WTC11 (cell line): ENCODE measurements around the gene SPATA13. TPM values are rescaled to one million over a fixed set of nuclear protein-coding genes. Genes with fewer than 3 reads are reported as not detected.

Experiments
- ATAC-seq: fragments of 200-7000 bp; cut with Tn5 transposase; 2 replicates; pipeline ENCODE4 v1.10.0; 2021; ENCODE audit warnings: mild to moderate bottlenecking, moderate library complexity
- CTCF ChIA-PET: fragments of 300-600 bp; sonication (Branson Sonifier 250); formaldehyde crosslinking; loops from one replicate; lab custom pipeline; 2021; ENCODE audit warnings: antibody characterized with exemption; lab: Charles Lee
- POLR2A ChIA-PET: fragments of 350-600 bp; sonication (Branson Sonifier 250); formaldehyde crosslinking; loops from one replicate; lab custom pipeline; 2021; ENCODE audit warnings: antibody characterized with exemption; lab: Charles Lee
- DNase-seq: peaks from one replicate; pipeline ENCODE4 v3.0.0; 2021; ENCODE audit warnings: low spot score
- H3K27ac Mint-ChIP-seq: 2 replicates; pipeline ENCODE4 v1.8.0; 2021; ENCODE audit warnings: mixed read lengths
- H3K27me3 Mint-ChIP-seq: 2 replicates; pipeline ENCODE4 v1.8.0; 2021; ENCODE audit warnings: low read depth, mild to moderate bottlenecking, moderate library complexity, mixed read lengths
- H3K36me3 Mint-ChIP-seq: 2 replicates; pipeline ENCODE4 v1.8.0; 2021; ENCODE audit warnings: mixed read lengths
- H3K4me1 Mint-ChIP-seq: 2 replicates; pipeline ENCODE4 v1.8.0; 2022; ENCODE audit warnings: mixed read lengths
- H3K4me3 Mint-ChIP-seq: 2 replicates; pipeline ENCODE4 v1.8.0; 2021; ENCODE audit warnings: mild to moderate bottlenecking, moderate library complexity, mixed read lengths
- H3K9me3 Mint-ChIP-seq: 2 replicates; pipeline ENCODE4 v1.8.0; 2021; ENCODE audit warnings: mixed read lengths
- CBFB ChIP-seq: sonication (generic); formaldehyde crosslinking; IDR thresholded peaks from 2 replicates; pipeline ENCODE4 v1.8.1; 2022; ENCODE audit warnings: mild to moderate bottlenecking, low read depth, missing genetic modification reagents
- CDX4 ChIP-seq: fragments of 250-450 bp; sonication (Bioruptor Pico); IDR thresholded peaks from 2 replicates; pipeline ENCODE4 v1.9.0; 2021; ENCODE audit warnings: moderate library complexity, mild to moderate bottlenecking, inconsistent platforms, borderline replicate concordance
- GABPB1 ChIP-seq: sonication (generic); formaldehyde crosslinking; IDR thresholded peaks from 2 replicates; pipeline ENCODE4 v1.8.1; 2023; ENCODE audit warnings: mild to moderate bottlenecking, missing genetic modification reagents
- JAZF1 ChIP-seq: fragments of 250-450 bp; sonication (Bioruptor Pico); IDR thresholded peaks from 2 replicates; pipeline ENCODE4 v1.9.0; 2021; ENCODE audit warnings: moderate library complexity, mild to moderate bottlenecking, inconsistent platforms
- NFYB ChIP-seq: sonication (generic); formaldehyde crosslinking; conservative IDR thresholded peaks from 2 replicates; pipeline ENCODE4 v1.8.0; 2022; ENCODE audit warnings: low read depth, missing genetic modification reagents
- ZNF219 ChIP-seq: sonication (generic); formaldehyde crosslinking; IDR thresholded peaks from 2 replicates; pipeline ENCODE4 v1.8.0; 2023; ENCODE audit warnings: missing genetic modification reagents, mild to moderate bottlenecking, borderline replicate concordance
- ZNF317 ChIP-seq: sonication (generic); formaldehyde crosslinking; IDR thresholded peaks from 2 replicates; pipeline ENCODE4 v1.8.1; 2023; ENCODE audit warnings: low read depth, mild to moderate bottlenecking, moderate library complexity, missing genetic modification reagents, borderline replicate concordance
- ZNF532 ChIP-seq: fragments of 250-450 bp; sonication (Bioruptor Pico); IDR thresholded peaks from 2 replicates; pipeline ENCODE4 v1.9.0; 2021; ENCODE audit warnings: mild to moderate bottlenecking, borderline replicate concordance
- total RNA-seq: library from RNA; stranded (reverse); gene quantifications from 3 replicates; pipeline ENCODE4 v1.2.3, GENCODE V29; 2021
- TF ChIP-seq, protein P1 (sequence below): fragments of 250-450 bp; sonication (Bioruptor Pico); IDR thresholded peaks from 2 replicates; pipeline ENCODE4 v2.1.2; 2022; ENCODE audit warnings: mild to moderate bottlenecking, moderate library complexity
- TF ChIP-seq, protein P2 (sequence below): sonication (generic); formaldehyde crosslinking; IDR thresholded peaks from 2 replicates; pipeline ENCODE4 v1.8.1; 2022; ENCODE audit warnings: missing genetic modification reagents, borderline replicate concordance
- TF ChIP-seq, protein P3 (sequence below): sonication (generic); formaldehyde crosslinking; IDR thresholded peaks from 2 replicates; pipeline ENCODE4 v1.8.0; 2023; ENCODE audit warnings: mild to moderate bottlenecking, missing genetic modification reagents
- TF ChIP-seq, protein P4 (sequence below): sonication (generic); formaldehyde crosslinking; IDR thresholded peaks from 2 replicates; pipeline ENCODE4 v1.8.0; 2022; ENCODE audit warnings: mild to moderate bottlenecking, missing genetic modification reagents

Gene SPATA13
- total RNA-seq, 1 experiment from 2014 or later = 29.0 TPM

DNA sequence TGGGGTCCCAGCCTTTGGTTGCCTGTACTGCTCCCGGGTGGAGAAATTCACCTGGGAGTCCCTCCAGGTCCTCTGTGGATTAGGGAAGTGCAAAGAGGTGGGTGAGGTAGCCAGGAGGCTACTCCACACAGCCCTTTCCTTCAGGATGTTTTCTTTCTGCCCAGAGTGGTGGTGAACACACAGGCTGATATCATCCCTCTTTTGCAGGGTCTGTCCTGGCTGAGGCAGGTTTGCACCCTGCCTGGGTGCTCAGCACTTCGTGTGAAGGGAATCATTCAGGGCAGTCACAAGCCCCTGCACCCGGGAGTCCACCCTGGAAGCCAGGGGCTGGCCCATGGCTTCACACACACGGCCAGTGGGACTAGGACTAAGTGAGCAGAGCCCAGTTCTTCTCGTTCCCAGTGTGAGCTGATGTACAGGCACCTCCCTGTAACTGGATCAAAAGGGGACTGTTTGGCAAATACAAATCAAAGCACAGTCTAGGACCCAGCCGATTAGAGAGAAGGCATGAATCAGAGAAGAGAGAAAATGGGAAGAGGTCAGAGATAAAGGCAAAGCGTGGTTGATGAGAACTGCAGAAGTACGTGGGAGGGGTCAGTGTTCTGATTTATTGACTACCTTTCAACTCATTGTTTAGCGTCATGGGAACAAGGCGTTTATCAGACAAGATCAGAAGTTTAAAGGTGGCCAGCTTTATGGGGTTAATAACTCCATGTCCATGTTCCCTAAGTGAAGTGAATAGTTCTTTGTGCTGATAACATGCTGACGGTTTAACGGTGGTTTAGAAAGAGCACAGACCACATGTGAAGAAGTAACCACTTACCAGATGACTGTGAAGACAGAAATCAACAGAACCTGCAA is 30.4 kb upstream of the SPATA13 start:
- no peak overlapping the region for H3K27ac Mint-ChIP-seq
- peaks cover 13% of the 10 kb centered on the region for H3K36me3 Mint-ChIP-seq
- H3K4me1 Mint-ChIP-seq = peaks cover 34% of the 10 kb centered on the region
- H3K9me3 Mint-ChIP-seq = peaks cover 15% of the 10 kb centered on the region
- ATAC-seq (no peak), DNase-seq (no peak)
- no peak for TF ChIP-seq NFYB (CRISPR knock-in tag)
- TF ChIP-seq CBFB = no peak
- TF ChIP-seq, protein P1, sequence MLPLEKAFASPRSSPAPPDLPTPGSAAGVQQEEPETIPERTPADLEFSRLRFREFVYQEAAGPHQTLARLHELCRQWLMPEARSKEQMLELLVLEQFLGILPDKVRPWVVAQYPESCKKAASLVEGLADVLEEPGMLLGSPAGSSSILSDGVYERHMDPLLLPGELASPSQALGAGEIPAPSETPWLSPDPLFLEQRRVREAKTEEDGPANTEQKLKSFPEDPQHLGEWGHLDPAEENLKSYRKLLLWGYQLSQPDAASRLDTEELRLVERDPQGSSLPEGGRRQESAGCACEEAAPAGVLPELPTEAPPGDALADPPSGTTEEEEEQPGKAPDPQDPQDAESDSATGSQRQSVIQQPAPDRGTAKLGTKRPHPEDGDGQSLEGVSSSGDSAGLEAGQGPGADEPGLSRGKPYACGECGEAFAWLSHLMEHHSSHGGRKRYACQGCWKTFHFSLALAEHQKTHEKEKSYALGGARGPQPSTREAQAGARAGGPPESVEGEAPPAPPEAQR (CRISPR knock-in tag) = no peak
- TF ChIP-seq, protein P2, sequence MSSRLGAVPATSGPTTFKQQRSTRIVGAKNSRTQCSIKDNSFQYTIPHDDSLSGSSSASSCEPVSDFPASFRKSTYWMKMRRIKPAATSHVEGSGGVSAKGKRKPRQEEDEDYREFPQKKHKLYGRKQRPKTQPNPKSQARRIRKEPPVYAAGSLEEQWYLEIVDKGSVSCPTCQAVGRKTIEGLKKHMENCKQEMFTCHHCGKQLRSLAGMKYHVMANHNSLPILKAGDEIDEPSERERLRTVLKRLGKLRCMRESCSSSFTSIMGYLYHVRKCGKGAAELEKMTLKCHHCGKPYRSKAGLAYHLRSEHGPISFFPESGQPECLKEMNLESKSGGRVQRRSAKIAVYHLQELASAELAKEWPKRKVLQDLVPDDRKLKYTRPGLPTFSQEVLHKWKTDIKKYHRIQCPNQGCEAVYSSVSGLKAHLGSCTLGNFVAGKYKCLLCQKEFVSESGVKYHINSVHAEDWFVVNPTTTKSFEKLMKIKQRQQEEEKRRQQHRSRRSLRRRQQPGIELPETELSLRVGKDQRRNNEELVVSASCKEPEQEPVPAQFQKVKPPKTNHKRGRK (CRISPR knock-in tag) = no peak
- TF ChIP-seq ZNF317 (CRISPR knock-in tag) = no peak
- no peak for TF ChIP-seq JAZF1 (CRISPR knock-in tag)
- no peak for TF ChIP-seq CDX4 (CRISPR knock-in tag)
- no peak for TF ChIP-seq GABPB1 (CRISPR knock-in tag)
- TF ChIP-seq ZNF219 (CRISPR knock-in tag) = no peak
- TF ChIP-seq, protein P3, sequence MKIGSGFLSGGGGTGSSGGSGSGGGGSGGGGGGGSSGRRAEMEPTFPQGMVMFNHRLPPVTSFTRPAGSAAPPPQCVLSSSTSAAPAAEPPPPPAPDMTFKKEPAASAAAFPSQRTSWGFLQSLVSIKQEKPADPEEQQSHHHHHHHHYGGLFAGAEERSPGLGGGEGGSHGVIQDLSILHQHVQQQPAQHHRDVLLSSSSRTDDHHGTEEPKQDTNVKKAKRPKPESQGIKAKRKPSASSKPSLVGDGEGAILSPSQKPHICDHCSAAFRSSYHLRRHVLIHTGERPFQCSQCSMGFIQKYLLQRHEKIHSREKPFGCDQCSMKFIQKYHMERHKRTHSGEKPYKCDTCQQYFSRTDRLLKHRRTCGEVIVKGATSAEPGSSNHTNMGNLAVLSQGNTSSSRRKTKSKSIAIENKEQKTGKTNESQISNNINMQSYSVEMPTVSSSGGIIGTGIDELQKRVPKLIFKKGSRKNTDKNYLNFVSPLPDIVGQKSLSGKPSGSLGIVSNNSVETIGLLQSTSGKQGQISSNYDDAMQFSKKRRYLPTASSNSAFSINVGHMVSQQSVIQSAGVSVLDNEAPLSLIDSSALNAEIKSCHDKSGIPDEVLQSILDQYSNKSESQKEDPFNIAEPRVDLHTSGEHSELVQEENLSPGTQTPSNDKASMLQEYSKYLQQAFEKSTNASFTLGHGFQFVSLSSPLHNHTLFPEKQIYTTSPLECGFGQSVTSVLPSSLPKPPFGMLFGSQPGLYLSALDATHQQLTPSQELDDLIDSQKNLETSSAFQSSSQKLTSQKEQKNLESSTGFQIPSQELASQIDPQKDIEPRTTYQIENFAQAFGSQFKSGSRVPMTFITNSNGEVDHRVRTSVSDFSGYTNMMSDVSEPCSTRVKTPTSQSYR (CRISPR knock-in tag) = no peak
- no peak for TF ChIP-seq ZNF532 (CRISPR knock-in tag)
- TF ChIP-seq, protein P4, sequence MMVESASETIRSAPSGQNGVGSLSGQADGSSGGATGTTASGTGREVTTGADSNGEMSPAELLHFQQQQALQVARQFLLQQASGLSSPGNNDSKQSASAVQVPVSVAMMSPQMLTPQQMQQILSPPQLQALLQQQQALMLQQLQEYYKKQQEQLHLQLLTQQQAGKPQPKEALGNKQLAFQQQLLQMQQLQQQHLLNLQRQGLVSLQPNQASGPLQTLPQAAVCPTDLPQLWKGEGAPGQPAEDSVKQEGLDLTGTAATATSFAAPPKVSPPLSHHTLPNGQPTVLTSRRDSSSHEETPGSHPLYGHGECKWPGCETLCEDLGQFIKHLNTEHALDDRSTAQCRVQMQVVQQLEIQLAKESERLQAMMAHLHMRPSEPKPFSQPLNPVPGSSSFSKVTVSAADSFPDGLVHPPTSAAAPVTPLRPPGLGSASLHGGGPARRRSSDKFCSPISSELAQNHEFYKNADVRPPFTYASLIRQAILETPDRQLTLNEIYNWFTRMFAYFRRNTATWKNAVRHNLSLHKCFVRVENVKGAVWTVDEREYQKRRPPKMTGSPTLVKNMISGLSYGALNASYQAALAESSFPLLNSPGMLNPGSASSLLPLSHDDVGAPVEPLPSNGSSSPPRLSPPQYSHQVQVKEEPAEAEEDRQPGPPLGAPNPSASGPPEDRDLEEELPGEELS (CRISPR knock-in tag) = no peak
- no peak overlapping the region for H3K4me3 Mint-ChIP-seq
- ChIA-PET POLR2A (no interaction called here), CTCF (interaction anchor here (1.0 kb wide), 1 partner anchor 31 kb away, joined by 4 read pairs; no protein-coding TSS in a partner anchor)
- H3K27me3 Mint-ChIP-seq = no peaks in the 10 kb centered on the region; the same call in 1 of the 2 replicates
